IMR-90 (cell line): ENCODE results near the gene PLD1. TPM values are rescaled to one million over a fixed set of nuclear protein-coding genes. Genes with fewer than 3 reads are reported as not detected.
A peak's percentile ranks its signal among the peaks of the same experiment; 100 is the strongest.

Experiments used
- ATAC-seq: fragments of 200-7000 bp; cut with Tn5 transposase; 2 replicates; pipeline ENCODE4 v1.9.1; 2020; ENCODE audit warnings: low read depth, mild to moderate bottlenecking, moderate library complexity
- BruUV-seq: library from RNA; stranded (reverse); fragments of 400-500 nt; replicated peaks from 2 replicates; lab custom pipeline; 2021; lab: Mats Ljungman, UMichigan
- CTCF ChIA-PET: fragments of 300-600 bp; formaldehyde crosslinking; extraction: SDS; loops from one replicate; lab custom pipeline; 2021; ENCODE audit warnings: antibody characterized with exemption; lab: Yijun Ruan, JAX
- POLR2A ChIA-PET: fragments of 300-600 bp; sonication (Branson Sonifier 250); formaldehyde crosslinking; loops from one replicate; lab custom pipeline; 2022; ENCODE audit warnings: antibody characterized with exemption; ENCODE audit not compliant: unreplicated experiment; lab: Charles Lee
- DNase-seq: peaks from one replicate; pipeline ENCODE4 v3.0.0; 2013
- H2AFZ ChIP-seq: replicated peaks from 2 replicates; pipeline ENCODE3; 2013; ENCODE audit warnings: low read length, mild to moderate bottlenecking; ENCODE audit not compliant: poor library complexity
- H2AK5ac ChIP-seq: 2 replicates; pipeline ENCODE4 v1.6.1; 2013; ENCODE audit warnings: low read depth, low read length, inconsistent platforms
- H2AK9ac ChIP-seq: replicated peaks from 2 replicates; pipeline ENCODE3; 2013; ENCODE audit warnings: mild to moderate bottlenecking, low read depth, low read length, moderate library complexity; ENCODE audit not compliant: poor library complexity
- H2BK120ac ChIP-seq: 2 replicates; pipeline ENCODE4 v1.6.1; 2013; ENCODE audit warnings: low read depth, low read length, inconsistent platforms
- H2BK15ac ChIP-seq: 3 replicates; pipeline ENCODE4 v1.6.1; 2013; ENCODE audit warnings: low read depth, low read length, inconsistent platforms
- H2BK20ac ChIP-seq: 2 replicates; pipeline ENCODE4 v1.6.1; 2013; ENCODE audit warnings: low read depth, mild to moderate bottlenecking, inconsistent platforms, low read length, moderate library complexity
- H2BK5ac ChIP-seq: 2 replicates; pipeline ENCODE4 v1.6.1; 2013; ENCODE audit warnings: mild to moderate bottlenecking, low read depth, low read length, inconsistent platforms; ENCODE audit not compliant: poor library complexity, severe bottlenecking
- H3K14ac ChIP-seq: replicated peaks from 2 replicates; pipeline ENCODE4 v1.6.1; 2013; ENCODE audit warnings: low read depth, low read length, inconsistent platforms
- H3K18ac ChIP-seq: 2 replicates; pipeline ENCODE4 v1.6.1; 2013; ENCODE audit warnings: low read depth, low read length, control low read depth
- H3K23ac ChIP-seq: 2 replicates; pipeline ENCODE4 v1.6.1; 2013; ENCODE audit warnings: low read depth, low read length, inconsistent platforms
- H3K27ac ChIP-seq: 2 replicates; pipeline ENCODE4 v1.5.1; 2013; ENCODE audit warnings: mild to moderate bottlenecking, control low read depth, low read length; ENCODE audit not compliant: insufficient read depth
- H3K27me3 ChIP-seq: 2 replicates; pipeline ENCODE4 v1.6.1; 2013; ENCODE audit warnings: low read length; ENCODE audit not compliant: control insufficient read depth, insufficient read depth
- H3K36me3 ChIP-seq: 2 replicates; pipeline ENCODE4 v1.6.1; 2013; ENCODE audit warnings: low read length, mixed read lengths; ENCODE audit not compliant: control insufficient read depth, insufficient read depth
- H3K4ac ChIP-seq: 2 replicates; pipeline ENCODE4 v1.6.1; 2013; ENCODE audit warnings: low read depth, low read length, inconsistent platforms
- H3K4me1 ChIP-seq: 2 replicates; pipeline ENCODE4 v1.6.1; 2013; ENCODE audit warnings: low read length, mixed read lengths; ENCODE audit not compliant: control insufficient read depth, insufficient read depth
- H3K4me2 ChIP-seq: 2 replicates; pipeline ENCODE4 v1.6.1; 2013; ENCODE audit warnings: low read depth, mild to moderate bottlenecking, control low read depth, low read length, moderate library complexity
- H3K4me3 ChIP-seq: 2 replicates; pipeline ENCODE4 v1.5.1; 2013; ENCODE audit warnings: low read depth, mild to moderate bottlenecking, control low read depth, low read length, moderate library complexity; ENCODE audit not compliant: insufficient read depth
- H3K56ac ChIP-seq: 2 replicates; pipeline ENCODE4 v1.6.1; 2013; ENCODE audit warnings: low read length, inconsistent platforms; ENCODE audit not compliant: insufficient read depth; ENCODE audit errors: extremely low read depth
- H3K79me1 ChIP-seq, 2 experiments: 2 replicates each; pipeline ENCODE4 v1.6.1; 2013; ENCODE audit warnings: low read length in 2 of 2, inconsistent platforms in 1 of 2, low read depth in 1 of 2
- H3K9ac ChIP-seq: 2 replicates; pipeline ENCODE4 v1.6.1; 2013; ENCODE audit warnings: low read depth, low read length, control low read depth
- H3K9me1 ChIP-seq: 2 replicates; pipeline ENCODE4 v1.6.1; 2013; ENCODE audit warnings: low read length, inconsistent platforms; ENCODE audit not compliant: insufficient read depth
- H3K9me3 ChIP-seq: 2 replicates; pipeline ENCODE4 v1.6.1; 2013; ENCODE audit warnings: low read length; ENCODE audit not compliant: control insufficient read depth, insufficient read depth
- H4K20me1 ChIP-seq: 2 replicates; pipeline ENCODE4 v1.6.1; 2013; ENCODE audit warnings: low read length, inconsistent platforms; ENCODE audit not compliant: insufficient read depth
- H4K5ac ChIP-seq: 2 replicates; pipeline ENCODE4 v1.6.1; 2013; ENCODE audit warnings: mild to moderate bottlenecking, low read depth, low read length, control low read depth
- H4K8ac ChIP-seq, 2 experiments: 2 replicates each; pipeline ENCODE4 v1.6.1; 2013; ENCODE audit warnings: low read depth in 2 of 2, low read length in 2 of 2, control low read depth in 1 of 2, inconsistent platforms in 1 of 2
- H4K91ac ChIP-seq: 2 replicates; pipeline ENCODE4 v1.6.1; 2013; ENCODE audit warnings: low read depth, low read length, inconsistent platforms; ENCODE audit not compliant: insufficient read depth
- CEBPB ChIP-seq: IDR thresholded peaks from 2 replicates; pipeline ENCODE4 v1.6.1; 2012; ENCODE audit warnings: low read depth, low read length, improper control_type of control experiment
- NFE2L2 ChIP-seq: fragments of 150-350 bp; IDR thresholded peaks from 2 replicates; pipeline ENCODE4 v1.6.1; 2016; ENCODE audit warnings: low read depth, mild to moderate bottlenecking, low read length
- WGBS, 2 experiments: methylation state at CpG; one replicate each; pipeline versions ENCODE4 v1.1.5 to v1.1.7; 2013; ENCODE audit warnings: missing lambda C conversion rate in 2 of 2; ENCODE audit not compliant: insufficient read length in 1 of 2; ENCODE audit errors: extremely low coverage in 2 of 2; 5-methylcytosine and 5-hydroxymethylcytosine counted together
- dilution Hi-C: fragments of 300-500 bp; cut with HindIII; formaldehyde crosslinking; loops from one replicate; pipeline ENCODE4 v1.14.3; 2018; ENCODE audit warnings: low sequenced_read_pairs; ENCODE audit not compliant: unreplicated experiment
- in situ Hi-C: fragments of 300-500 bp; cut with MboI; formaldehyde crosslinking; loops from 3 replicates; pipeline ENCODE4 v1.14.3; 2019; ENCODE audit warnings: low sequenced_read_pairs, inconsistent platforms, mixed read lengths
- intact Hi-C: fragments of 100-400 bp; cut with micrococcal nuclease; formaldehyde crosslinking; loops from 2 replicates; pipeline ENCODE4 v1.10.0; 2022
- polyA plus RNA-seq, 3 experiments: library from polyadenylated mRNA; depleted of rRNA; stranded (reverse); fragments of >200 nt; gene quantifications; 2 replicates each; pipeline ENCODE4 v1.2.3, GENCODE V29; 2012; ENCODE audit warnings: low replicate concordance in 1 of 3
- total RNA-seq: library from RNA; depleted of rRNA; stranded (reverse); fragments of >200 nt; gene quantifications from 2 replicates; pipeline ENCODE4 v1.2.3, GENCODE V29; 2012

Gene PLD1
- total and polyA plus RNA-seq, 2 of the 4 experiments (the other 2 are of a cell fraction), result 3.3 to 9.7 TPM

DNA sequence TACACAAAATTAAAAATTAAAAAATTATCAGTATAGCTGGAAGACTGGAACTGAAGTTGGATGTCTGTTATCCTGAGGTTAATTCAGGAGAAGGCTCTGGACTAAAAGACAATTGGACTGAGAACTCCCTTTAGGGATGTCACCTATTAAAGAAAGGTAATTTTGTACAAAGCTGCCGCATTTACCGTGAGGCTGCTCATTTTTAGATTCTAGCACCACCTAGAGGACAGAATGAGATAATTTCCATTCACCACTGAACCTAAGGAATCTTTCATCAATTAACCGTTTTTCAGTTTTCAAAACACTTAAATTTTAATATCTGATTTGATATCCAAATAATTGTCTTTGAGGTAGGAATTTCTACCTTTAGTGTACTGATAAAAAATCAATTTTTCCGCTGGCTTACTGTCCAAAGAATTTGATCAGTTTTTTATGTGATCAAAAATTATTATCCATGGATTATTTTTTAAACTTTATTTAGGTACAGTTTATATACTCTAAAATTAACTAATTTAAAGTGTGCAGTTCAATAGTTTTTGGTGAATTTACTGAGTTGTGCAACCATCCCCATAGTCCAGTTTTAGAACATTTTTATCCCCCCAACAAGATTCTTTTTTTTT lies 243.4 kb downstream of the PLD1 start (continued):
- TF ChIP-seq NFE2L2, result no peak

- no peaks in the 10 kb centered on the region for H3K36me3 ChIP-seq
- no peak overlapping the region for H3K4me3 ChIP-seq
- no CpG with 5 or more reads among the region's 2 CpGs for WGBS, 2 experiments
- H2BK5ac ChIP-seq, result no peak overlapping the region
- BruUV-seq, result no TSS peak
- peak overlapping the region; percentile 7; the same call in 1 of the 2 replicates for H2BK20ac ChIP-seq
- H4K5ac ChIP-seq, result no peak overlapping the region
- H3K56ac ChIP-seq, result no peak overlapping the region
- no peak overlapping the region for H3K9ac ChIP-seq
- peaks cover 3% of the 10 kb centered on the region; the same call in 1 of the 2 replicates for H3K27me3 ChIP-seq
- H3K79me1 ChIP-seq, result no peaks in the 10 kb centered on the region
- TF ChIP-seq CEBPB (peak; percentile 75), NFE2L2 (no peak)
- CTCF ChIA-PET, result interaction anchor here (0.9 to 2.3 kb wide), 6 partner anchors 206 to 604 kb away, joined by 3 to 11 read pairs (median 4); no protein-coding TSS in a partner anchor
- no peak overlapping the region for H2AK9ac ChIP-seq
- DNase-seq (peak; percentile 54), ATAC-seq (peak; percentile 83)
- H3K9me1 ChIP-seq, result no peaks in the 10 kb centered on the region
- H2BK15ac ChIP-seq, result 0 out of 3 replicates have a peak overlapping the region, but pooled peaks have one; percentile 64
- H3K14ac ChIP-seq, result no peak overlapping the region
- H3K9me3 ChIP-seq, result peaks cover 2% of the 10 kb centered on the region; the same call in 1 of the 2 replicates
- intact Hi-C loops, result loop anchor here (1.0 kb wide), 4 partner anchors 105 to 604 kb away; partner anchors contain the start of gene TNIK
- POLR2A ChIA-PET, result no interaction called here
- no peak overlapping the region for H3K23ac ChIP-seq
- H3K4me1 ChIP-seq, result peaks cover 3% of the 10 kb centered on the region
- H3K4ac ChIP-seq, result peak overlapping the region; percentile 8; the same call in 1 of the 2 replicates
- H2BK120ac ChIP-seq, result peak overlapping the region; percentile 35; the same call in 1 of the 2 replicates
- peak overlapping the region in 1 of 2 experiments; percentile 1; a peak in 1 of 4 replicates for H4K8ac ChIP-seq
- no peak overlapping the region for H3K4me2 ChIP-seq
- H2AK5ac ChIP-seq, result no peak overlapping the region
- in situ Hi-C loops, result loop anchor here (5.0 to 10.0 kb wide), 3 partner anchors 378 to 603 kb away; no protein-coding TSS in a partner anchor
- no peak overlapping the region for H3K27ac ChIP-seq
- peak overlapping the region; percentile 11; the same call in 1 of the 2 replicates for H3K18ac ChIP-seq
- peak overlapping the region; percentile 7; the same call in 1 of the 2 replicates for H4K91ac ChIP-seq
- dilution Hi-C loops, result no loop called here
- no peak overlapping the region for H2AFZ ChIP-seq
- no peaks in the 10 kb centered on the region for H4K20me1 ChIP-seq
Measured at GRCh38 chr3:171565481-171566058, 244.7 kb downstream of the PLD1 start.
